GM23338 (cell line): ENCODE data around the gene NOPCHAP1. TPM values are rescaled to one million over a fixed set of nuclear protein-coding genes. Genes with fewer than 3 reads are reported as not detected.

ENCODE experiments used
- CREB1 ChIP-seq: fragments of 250-450 bp; sonication (Bioruptor Pico); IDR thresholded peaks from 2 replicates; pipeline ENCODE4 v1.5.0; 2020; ENCODE audit warnings: low read depth, mild to moderate bottlenecking, moderate library complexity
- EZH2 ChIP-seq: fragments of 200-600 bp; sonication (generic); IDR thresholded peaks from one replicate; pipeline ENCODE4 v1.8.0; 2017; ENCODE audit warnings: antibody characterized with exemption, mild to moderate bottlenecking, low read depth; ENCODE audit not compliant: unreplicated experiment
- JUNB ChIP-seq: IDR thresholded peaks from one replicate; pipeline ENCODE4 v1.6.1; 2016; ENCODE audit warnings: antibody characterized with exemption; ENCODE audit not compliant: unreplicated experiment
- POLR2AphosphoS5 ChIP-seq: IDR thresholded peaks from 2 replicates; pipeline ENCODE4 v1.6.1; 2016; ENCODE audit warnings: antibody characterized with exemption, low read depth
- STAT1 ChIP-seq: IDR thresholded peaks from one replicate; pipeline ENCODE4 v1.6.1; 2016; ENCODE audit warnings: antibody characterized with exemption; ENCODE audit not compliant: unreplicated experiment
- polyA plus RNA-seq: library from polyadenylated mRNA; unstranded; fragments of >200 nt; fragmentation: Nextera tagmentation; extraction: Ambion mirVana; gene quantifications from 2 replicates; pipeline ENCODE4 v1.2.1, GENCODE V29; 2016
- total RNA-seq: library from RNA; depleted of rRNA; stranded (reverse); fragments of >200 nt; shearing (Covaris generic); gene quantifications from 2 replicates; pipeline ENCODE4 v1.2.3, GENCODE V29; 2014
- TF ChIP-seq, protein P1 (sequence below): fragments of 250-450 bp; sonication (Bioruptor Pico); IDR thresholded peaks from 2 replicates; pipeline ENCODE4 v1.5.0; 2020; ENCODE audit warnings: mild to moderate bottlenecking, moderate library complexity
- TF ChIP-seq, protein P2 (sequence below): IDR thresholded peaks from one replicate; pipeline ENCODE4 v1.6.1; 2018; ENCODE audit warnings: antibody characterized with exemption; ENCODE audit not compliant: unreplicated experiment

Gene NOPCHAP1
- total and polyA plus RNA-seq, 2 experiments from 2014 or later: 14.7 to 221 TPM

DNA sequence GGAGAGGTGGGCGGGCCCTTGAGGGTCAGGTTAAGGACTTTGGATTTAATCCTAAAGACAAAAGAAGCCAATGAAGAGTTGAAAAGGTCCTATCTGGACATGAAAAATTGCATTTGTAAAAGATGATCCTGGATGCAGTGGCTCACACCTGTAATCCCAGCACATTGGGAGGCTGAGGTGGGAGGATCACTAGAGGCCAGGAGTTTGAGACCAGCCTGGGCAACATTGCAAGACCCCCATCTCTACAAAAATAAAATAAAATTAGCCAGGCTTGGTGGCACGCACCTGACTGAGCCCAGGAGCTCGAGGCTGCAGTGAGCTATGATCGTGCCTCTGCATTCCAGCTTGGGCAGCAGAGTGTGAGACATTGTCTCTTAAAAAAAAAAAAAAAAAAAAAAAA is 25.7 kb upstream of the NOPCHAP1 start (continued):
- TF ChIP-seq, protein P1, sequence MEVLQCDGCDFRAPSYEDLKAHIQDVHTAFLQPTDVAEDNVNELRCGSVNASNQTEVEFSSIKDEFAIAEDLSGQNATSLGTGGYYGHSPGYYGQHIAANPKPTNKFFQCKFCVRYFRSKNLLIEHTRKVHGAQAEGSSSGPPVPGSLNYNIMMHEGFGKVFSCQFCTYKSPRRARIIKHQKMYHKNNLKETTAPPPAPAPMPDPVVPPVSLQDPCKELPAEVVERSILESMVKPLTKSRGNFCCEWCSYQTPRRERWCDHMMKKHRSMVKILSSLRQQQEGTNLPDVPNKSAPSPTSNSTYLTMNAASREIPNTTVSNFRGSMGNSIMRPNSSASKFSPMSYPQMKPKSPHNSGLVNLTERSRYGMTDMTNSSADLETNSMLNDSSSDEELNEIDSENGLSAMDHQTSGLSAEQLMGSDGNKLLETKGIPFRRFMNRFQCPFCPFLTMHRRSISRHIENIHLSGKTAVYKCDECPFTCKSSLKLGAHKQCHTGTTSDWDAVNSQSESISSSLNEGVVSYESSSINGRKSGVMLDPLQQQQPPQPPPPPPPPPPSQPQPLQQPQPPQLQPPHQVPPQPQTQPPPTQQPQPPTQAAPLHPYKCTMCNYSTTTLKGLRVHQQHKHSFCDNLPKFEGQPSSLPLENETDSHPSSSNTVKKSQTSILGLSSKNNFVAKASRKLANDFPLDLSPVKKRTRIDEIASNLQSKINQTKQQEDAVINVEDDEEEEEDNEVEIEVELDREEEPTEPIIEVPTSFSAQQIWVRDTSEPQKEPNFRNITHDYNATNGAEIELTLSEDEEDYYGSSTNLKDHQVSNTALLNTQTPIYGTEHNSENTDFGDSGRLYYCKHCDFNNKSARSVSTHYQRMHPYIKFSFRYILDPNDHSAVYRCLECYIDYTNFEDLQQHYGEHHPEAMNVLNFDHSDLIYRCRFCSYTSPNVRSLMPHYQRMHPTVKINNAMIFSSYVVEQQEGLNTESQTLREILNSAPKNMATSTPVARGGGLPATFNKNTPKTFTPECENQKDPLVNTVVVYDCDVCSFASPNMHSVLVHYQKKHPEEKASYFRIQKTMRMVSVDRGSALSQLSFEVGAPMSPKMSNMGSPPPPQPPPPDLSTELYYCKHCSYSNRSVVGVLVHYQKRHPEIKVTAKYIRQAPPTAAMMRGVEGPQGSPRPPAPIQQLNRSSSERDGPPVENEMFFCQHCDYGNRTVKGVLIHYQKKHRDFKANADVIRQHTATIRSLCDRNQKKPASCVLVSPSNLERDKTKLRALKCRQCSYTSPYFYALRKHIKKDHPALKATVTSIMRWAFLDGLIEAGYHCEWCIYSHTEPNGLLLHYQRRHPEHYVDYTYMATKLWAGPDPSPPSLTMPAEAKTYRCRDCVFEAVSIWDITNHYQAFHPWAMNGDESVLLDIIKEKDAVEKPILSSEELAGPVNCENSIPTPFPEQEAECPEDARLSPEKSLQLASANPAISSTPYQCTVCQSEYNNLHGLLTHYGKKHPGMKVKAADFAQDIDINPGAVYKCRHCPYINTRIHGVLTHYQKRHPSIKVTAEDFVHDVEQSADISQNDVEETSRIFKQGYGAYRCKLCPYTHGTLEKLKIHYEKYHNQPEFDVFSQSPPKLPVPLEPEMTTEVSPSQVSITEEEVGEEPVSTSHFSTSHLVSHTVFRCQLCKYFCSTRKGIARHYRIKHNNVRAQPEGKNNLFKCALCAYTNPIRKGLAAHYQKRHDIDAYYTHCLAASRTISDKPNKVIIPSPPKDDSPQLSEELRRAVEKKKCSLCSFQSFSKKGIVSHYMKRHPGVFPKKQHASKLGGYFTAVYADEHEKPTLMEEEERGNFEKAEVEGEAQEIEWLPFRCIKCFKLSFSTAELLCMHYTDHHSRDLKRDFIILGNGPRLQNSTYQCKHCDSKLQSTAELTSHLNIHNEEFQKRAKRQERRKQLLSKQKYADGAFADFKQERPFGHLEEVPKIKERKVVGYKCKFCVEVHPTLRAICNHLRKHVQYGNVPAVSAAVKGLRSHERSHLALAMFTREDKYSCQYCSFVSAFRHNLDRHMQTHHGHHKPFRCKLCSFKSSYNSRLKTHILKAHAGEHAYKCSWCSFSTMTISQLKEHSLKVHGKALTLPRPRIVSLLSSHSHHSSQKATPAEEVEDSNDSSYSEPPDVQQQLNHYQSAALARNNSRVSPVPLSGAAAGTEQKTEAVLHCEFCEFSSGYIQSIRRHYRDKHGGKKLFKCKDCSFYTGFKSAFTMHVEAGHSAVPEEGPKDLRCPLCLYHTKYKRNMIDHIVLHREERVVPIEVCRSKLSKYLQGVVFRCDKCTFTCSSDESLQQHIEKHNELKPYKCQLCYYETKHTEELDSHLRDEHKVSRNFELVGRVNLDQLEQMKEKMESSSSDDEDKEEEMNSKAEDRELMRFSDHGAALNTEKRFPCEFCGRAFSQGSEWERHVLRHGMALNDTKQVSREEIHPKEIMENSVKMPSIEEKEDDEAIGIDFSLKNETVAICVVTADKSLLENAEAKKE (CRISPR knock-in tag): no peak
- TF ChIP-seq POLR2AphosphoS5 (no peak), EZH2 (no peak), JUNB (no peak), STAT1 (no peak), CREB1 (CRISPR knock-in tag) (no peak)
- TF ChIP-seq, protein P2, sequence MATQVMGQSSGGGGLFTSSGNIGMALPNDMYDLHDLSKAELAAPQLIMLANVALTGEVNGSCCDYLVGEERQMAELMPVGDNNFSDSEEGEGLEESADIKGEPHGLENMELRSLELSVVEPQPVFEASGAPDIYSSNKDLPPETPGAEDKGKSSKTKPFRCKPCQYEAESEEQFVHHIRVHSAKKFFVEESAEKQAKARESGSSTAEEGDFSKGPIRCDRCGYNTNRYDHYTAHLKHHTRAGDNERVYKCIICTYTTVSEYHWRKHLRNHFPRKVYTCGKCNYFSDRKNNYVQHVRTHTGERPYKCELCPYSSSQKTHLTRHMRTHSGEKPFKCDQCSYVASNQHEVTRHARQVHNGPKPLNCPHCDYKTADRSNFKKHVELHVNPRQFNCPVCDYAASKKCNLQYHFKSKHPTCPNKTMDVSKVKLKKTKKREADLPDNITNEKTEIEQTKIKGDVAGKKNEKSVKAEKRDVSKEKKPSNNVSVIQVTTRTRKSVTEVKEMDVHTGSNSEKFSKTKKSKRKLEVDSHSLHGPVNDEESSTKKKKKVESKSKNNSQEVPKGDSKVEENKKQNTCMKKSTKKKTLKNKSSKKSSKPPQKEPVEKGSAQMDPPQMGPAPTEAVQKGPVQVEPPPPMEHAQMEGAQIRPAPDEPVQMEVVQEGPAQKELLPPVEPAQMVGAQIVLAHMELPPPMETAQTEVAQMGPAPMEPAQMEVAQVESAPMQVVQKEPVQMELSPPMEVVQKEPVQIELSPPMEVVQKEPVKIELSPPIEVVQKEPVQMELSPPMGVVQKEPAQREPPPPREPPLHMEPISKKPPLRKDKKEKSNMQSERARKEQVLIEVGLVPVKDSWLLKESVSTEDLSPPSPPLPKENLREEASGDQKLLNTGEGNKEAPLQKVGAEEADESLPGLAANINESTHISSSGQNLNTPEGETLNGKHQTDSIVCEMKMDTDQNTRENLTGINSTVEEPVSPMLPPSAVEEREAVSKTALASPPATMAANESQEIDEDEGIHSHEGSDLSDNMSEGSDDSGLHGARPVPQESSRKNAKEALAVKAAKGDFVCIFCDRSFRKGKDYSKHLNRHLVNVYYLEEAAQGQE: no peak
